ENCODE data around the gene JPT1. TPM values are rescaled to one million over a fixed set of nuclear protein-coding genes. Genes with fewer than 3 reads are reported as not detected.
"Not testable (repeated sequence)": the region's sequence is repeated elsewhere in the genome, so short reads cannot be mapped to it uniquely, and the experiment has no call there.

Gene JPT1
- total and polyA plus RNA-seq, 4 donors, result 35.1 to 140 (median 97.1) TPM

GRCh38 chr17:75173526-75173925, 19.2 kb upstream of the JPT1 start:
- peaks cover 29 to 42% (median 32%) of the 10 kb centered on the region in 4 donors for H3K36me3 ChIP-seq (ENCODE audit: control insufficient read depth in 4 of 4, insufficient read depth in 4 of 4, low read length in 4 of 4)
- H3K9ac ChIP-seq (ENCODE audit: insufficient read depth in 1 of 2, low read length in 2 of 2), result no peak overlapping the region
- no peak for ATAC-seq (ENCODE audit: insufficient read depth, low FRiP score)
- 82 to 87% methylated on average over 4 of the region's 4 CpGs for WGBS, 2 donors
- H3K27me3 ChIP-seq (ENCODE audit: control insufficient read depth in 3 of 3, insufficient read depth in 3 of 3, low read length in 2 of 3), result no peaks in the 10 kb centered on the region
- DNase-seq, result no peak
- peaks cover 0 to 2% (median 0%) of the 10 kb centered on the region in 5 donors for H3K4me1 ChIP-seq (ENCODE audit: control insufficient read depth in 5 of 5, insufficient read depth in 5 of 5, low read length in 5 of 5)
- H3K4me3 ChIP-seq, result no peak overlapping the region
- TF ChIP-seq CTCF (IDR thresholded peaks at IDR 0.05; ENCODE audit: control extremely low read depth, extremely low read depth), result no peak
- H3K27ac ChIP-seq (ENCODE audit: low read depth in 1 of 2, low read length in 1 of 2), result peak overlapping the region in 1 of 2 donors; percentile 5
- no peaks in the 10 kb centered on the region for H3K9me3 ChIP-seq (ENCODE audit: control insufficient read depth in 4 of 4, insufficient read depth in 3 of 4, low read length in 3 of 4)

GRCh38 chr17:75168998-75169397, 14.7 kb upstream of the JPT1 start:
- Histone ChIP-seq H3K27ac (ENCODE audit: low read depth in 1 of 2, low read length in 1 of 2) (no peak overlapping the region), H3K9ac (ENCODE audit: insufficient read depth in 1 of 2, low read length in 2 of 2) (no peak overlapping the region), H3K27me3 (ENCODE audit: control insufficient read depth in 3 of 3, insufficient read depth in 3 of 3, low read length in 2 of 3) (no peaks in the 10 kb centered on the region), H3K9me3 (ENCODE audit: control insufficient read depth in 4 of 4, insufficient read depth in 3 of 4, low read length in 3 of 4) (no peaks in the 10 kb centered on the region), H3K36me3 (ENCODE audit: control insufficient read depth in 4 of 4, insufficient read depth in 4 of 4, low read length in 4 of 4) (peaks cover 22 to 30% (median 27%) of the 10 kb centered on the region in 4 donors), H3K4me3 (no peak overlapping the region), H3K4me1 (ENCODE audit: control insufficient read depth in 5 of 5, insufficient read depth in 5 of 5, low read length in 5 of 5) (no peaks in the 10 kb centered on the region)
- DNase-seq, result no peak
- WGBS, 2 donors, result 89 to 92% methylated on average over 4 of the region's 4 CpGs
- TF ChIP-seq CTCF (IDR thresholded peaks at IDR 0.05; ENCODE audit: control extremely low read depth, extremely low read depth), result no peak
- ATAC-seq (ENCODE audit: insufficient read depth, low FRiP score), result no peak

- peaks cover 5 to 21% (median 10%) of the 10 kb centered on the region in 4 donors for H3K36me3 ChIP-seq (ENCODE audit: control insufficient read depth in 4 of 4, insufficient read depth in 4 of 4, low read length in 4 of 4)
- not testable (repeated sequence) for H3K4me1 ChIP-seq (ENCODE audit: control insufficient read depth in 5 of 5, insufficient read depth in 5 of 5, low read length in 5 of 5); DNase-seq; H3K27ac ChIP-seq (ENCODE audit: low read depth in 1 of 2, low read length in 1 of 2); H3K27me3 ChIP-seq (ENCODE audit: control insufficient read depth in 3 of 3, insufficient read depth in 3 of 3, low read length in 2 of 3); H3K9me3 ChIP-seq (ENCODE audit: control insufficient read depth in 4 of 4, insufficient read depth in 3 of 4, low read length in 3 of 4); H3K9ac ChIP-seq (ENCODE audit: insufficient read depth in 1 of 2, low read length in 2 of 2); ATAC-seq (ENCODE audit: insufficient read depth, low FRiP score); H3K4me3 ChIP-seq
- 95 to 97% methylated on average over 15 of the region's 15 CpGs for WGBS, 2 donors
Observed at GRCh38 chr17:75164606-75165005, 10.3 kb upstream of the JPT1 start.

GRCh38 chr17:75163074-75163473, 8.8 kb upstream of the JPT1 start:
- 84 to 97% methylated on average over 5 of the region's 5 CpGs for WGBS, 2 donors
- no peak for ATAC-seq (ENCODE audit: insufficient read depth, low FRiP score)

More at GRCh38 chr17:75163074-75163473, 8.8 kb upstream of the JPT1 start:
- peaks cover 5 to 16% (median 10%) of the 10 kb centered on the region in 4 donors for H3K36me3 ChIP-seq (ENCODE audit: control insufficient read depth in 4 of 4, insufficient read depth in 4 of 4, low read length in 4 of 4)
- H3K4me1 ChIP-seq (ENCODE audit: control insufficient read depth in 5 of 5, insufficient read depth in 5 of 5, low read length in 5 of 5), result no peaks in the 10 kb centered on the region
- TF ChIP-seq CTCF (IDR thresholded peaks at IDR 0.05; ENCODE audit: control extremely low read depth, extremely low read depth), result no peak
- H3K27ac ChIP-seq (ENCODE audit: low read depth in 1 of 2, low read length in 1 of 2), result no peak overlapping the region
- H3K27me3 ChIP-seq (ENCODE audit: control insufficient read depth in 3 of 3, insufficient read depth in 3 of 3, low read length in 2 of 3), result no peaks in the 10 kb centered on the region
- H3K9ac ChIP-seq (ENCODE audit: insufficient read depth in 1 of 2, low read length in 2 of 2), result no peak overlapping the region
- H3K4me3 ChIP-seq, result no peak overlapping the region
- H3K9me3 ChIP-seq (ENCODE audit: control insufficient read depth in 4 of 4, insufficient read depth in 3 of 4, low read length in 3 of 4), result no peaks in the 10 kb centered on the region
- DNase-seq, result no peak

All from lung (tissue), 12 donors.